GF-D8 (cell line): ENCODE measurements around the gene STK16.
A peak's percentile ranks its signal among the peaks of the same experiment; 100 is the strongest.
"Not testable (repeated sequence)": the region's sequence is repeated elsewhere in the genome, so short reads cannot be mapped to it uniquely, and the experiment has no call there.

Experiments
- DNase-seq: peaks from one replicate; lab custom pipeline; 2025; lab: John Stamatoyannopoulos, UW

Gene STK16, protein sequence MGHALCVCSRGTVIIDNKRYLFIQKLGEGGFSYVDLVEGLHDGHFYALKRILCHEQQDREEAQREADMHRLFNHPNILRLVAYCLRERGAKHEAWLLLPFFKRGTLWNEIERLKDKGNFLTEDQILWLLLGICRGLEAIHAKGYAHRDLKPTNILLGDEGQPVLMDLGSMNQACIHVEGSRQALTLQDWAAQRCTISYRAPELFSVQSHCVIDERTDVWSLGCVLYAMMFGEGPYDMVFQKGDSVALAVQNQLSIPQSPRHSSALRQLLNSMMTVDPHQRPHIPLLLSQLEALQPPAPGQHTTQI

GRCh38 chr2:219245148-219245898 lies at the start of gene STK16, which contains the start of gene GLB1L:
Gene STK16, plus strand, starts transcription at chr2:219245479. Its CDS starts 521 bp downstream, at chr2:219246000.
Gene GLB1L, minus strand, starts transcription at chr2:219245444. Its CDS starts 1,871 bp downstream, at chr2:219243573.
- peak; percentile 30 for DNase-seq

DNA sequence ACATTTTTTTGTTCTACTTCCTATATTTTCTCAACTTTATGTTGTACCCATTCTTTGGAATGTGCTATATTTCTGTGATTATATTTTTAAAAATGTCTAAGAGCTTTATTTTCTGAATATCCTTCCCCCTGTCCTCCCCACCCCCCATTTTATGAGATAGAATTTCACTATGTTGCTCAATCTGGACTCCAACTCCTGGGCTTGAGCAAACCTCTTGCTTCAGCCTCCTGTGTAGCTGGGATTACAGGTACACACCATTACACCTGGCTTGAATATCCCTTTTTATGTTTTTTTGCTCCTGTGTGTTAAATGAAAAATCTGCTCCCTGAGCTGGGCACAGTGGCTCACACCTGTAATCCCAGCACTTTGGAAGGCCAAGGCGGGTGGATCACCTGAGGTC lies 47.9 kb upstream of the STK16 start:
- no peak for DNase-seq

GRCh38 chr2:219198974-219199373 lies 46.3 kb upstream of the STK16 start:
- DNase-seq, result no peak

GRCh38 chr2:219199470-219200211 lies 45.6 kb upstream of the STK16 start:
- DNase-seq, result no peak

DNA sequence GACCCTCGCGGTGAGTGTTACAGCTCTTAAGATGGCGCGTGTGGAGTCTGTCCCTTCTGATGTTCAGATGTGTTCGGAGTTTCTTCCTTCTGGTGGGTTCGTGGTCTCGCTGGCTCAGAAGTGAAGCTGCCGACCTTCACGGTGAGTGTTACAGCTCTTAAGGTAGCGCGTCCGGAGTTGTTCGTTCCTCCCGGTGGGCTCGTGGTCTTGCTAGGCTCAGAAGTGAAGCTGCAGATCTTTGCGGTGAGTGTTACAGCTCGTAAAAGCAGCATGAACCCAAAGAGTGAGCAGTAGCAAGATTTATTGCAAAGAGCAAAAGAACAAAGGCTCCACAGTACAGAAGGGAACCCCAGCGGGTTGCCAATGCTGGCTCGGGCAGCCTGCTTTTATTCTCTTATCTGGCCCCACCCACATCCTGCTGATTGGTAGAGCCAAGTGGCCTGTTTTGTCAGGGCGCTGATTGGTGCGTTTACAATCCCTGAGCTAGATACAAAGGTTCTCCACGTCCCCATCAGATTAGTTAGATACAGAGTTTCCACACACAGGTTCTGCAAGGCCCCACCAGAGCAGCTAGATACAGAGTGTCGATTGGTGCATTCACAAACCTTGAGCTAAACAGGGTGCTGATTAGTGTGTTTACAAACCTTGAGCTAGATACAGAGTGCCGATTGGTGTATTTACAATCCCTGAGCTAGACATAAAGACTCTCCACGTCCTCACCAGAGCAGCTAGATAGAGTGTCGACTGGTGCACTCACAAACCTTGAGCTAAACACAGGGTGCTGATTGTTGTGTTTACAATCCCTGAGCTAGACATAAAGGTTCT lies 44.6 kb upstream of the STK16 start:
- not testable (repeated sequence) for DNase-seq

GRCh38 chr2:219201331-219201730 lies 43.9 kb upstream of the STK16 start:
- DNase-seq, result not testable (repeated sequence)

DNA sequence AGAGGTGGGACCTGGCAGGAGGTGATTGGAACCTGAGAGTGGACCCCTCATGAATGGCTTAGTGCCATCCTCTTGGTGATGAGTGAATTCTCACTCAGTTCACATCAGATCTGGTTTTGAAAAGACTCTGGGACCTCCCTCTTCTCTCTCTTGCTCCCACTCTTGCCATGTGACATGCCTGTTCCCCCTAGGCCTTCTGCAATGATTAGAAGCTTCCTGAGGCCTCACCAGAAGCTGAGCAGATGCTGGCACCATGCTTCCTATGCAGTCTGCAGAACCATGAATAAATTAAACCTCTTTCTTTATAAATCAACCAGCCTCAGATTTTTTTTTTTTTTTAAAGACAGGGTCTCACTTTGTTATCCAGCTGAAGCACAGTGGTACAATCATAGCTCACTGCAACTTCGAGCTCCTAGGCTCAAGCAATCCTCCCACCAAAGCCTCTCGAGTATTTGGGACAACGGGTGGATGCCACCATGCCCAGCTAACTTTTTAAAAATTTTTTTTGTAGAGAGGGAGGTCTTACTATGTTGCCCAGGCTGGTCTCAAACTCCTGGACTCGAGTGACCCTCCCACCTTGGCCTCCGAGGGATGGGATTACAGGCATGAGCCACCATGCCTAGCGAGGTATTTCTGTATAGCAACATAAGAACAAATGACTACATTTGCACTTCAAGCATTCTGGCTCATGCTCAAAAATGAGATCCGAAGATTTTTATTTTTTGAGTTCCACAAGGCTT lies 40.7 kb upstream of the STK16 start:
- no peak for DNase-seq

DNA sequence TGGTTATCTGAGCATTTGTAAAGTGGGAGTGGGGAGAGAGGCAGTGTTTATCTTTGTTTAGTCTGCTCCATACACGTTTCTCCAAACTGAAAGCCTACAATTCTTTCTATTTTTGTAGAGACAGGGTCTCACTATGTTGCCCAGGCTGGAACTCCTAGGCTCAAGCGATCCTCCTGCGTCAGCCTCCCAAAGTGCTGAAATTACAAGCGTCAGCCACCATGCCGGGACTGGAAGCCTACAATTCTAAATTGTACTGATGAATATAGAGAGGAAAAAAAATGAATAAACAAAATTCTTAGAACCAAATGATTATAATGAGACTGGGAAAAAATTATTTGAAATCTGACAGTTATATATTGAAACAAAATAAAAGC lies 40.1 kb upstream of the STK16 start:
- no peak for DNase-seq

DNA sequence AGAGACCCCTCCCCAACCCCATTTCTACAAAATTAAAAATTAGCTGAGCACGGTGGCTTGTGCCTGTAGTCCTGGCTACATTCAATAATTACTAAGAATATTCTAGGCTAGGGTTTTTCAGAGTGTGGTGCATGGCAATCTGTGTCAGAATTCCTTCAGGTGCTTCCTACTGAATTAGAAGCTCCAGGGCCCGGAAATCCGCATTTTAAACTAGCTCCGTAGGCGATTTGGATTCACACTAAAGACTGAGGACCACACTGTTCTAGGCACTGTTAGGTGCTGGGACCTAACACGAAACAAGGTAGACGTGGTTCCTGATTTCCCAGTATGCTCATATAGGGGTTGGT lies 39.3 kb upstream of the STK16 start:
- no peak for DNase-seq

GRCh38 chr2:219206328-219207133 lies 38.7 kb upstream of the STK16 start, which contains the start of gene ZFAND2B:
Gene ZFAND2B, plus strand, starts transcription at chr2:219206782. Its CDS starts 206 bp downstream, at chr2:219206988.
- peak; percentile 79 for DNase-seq

DNA sequence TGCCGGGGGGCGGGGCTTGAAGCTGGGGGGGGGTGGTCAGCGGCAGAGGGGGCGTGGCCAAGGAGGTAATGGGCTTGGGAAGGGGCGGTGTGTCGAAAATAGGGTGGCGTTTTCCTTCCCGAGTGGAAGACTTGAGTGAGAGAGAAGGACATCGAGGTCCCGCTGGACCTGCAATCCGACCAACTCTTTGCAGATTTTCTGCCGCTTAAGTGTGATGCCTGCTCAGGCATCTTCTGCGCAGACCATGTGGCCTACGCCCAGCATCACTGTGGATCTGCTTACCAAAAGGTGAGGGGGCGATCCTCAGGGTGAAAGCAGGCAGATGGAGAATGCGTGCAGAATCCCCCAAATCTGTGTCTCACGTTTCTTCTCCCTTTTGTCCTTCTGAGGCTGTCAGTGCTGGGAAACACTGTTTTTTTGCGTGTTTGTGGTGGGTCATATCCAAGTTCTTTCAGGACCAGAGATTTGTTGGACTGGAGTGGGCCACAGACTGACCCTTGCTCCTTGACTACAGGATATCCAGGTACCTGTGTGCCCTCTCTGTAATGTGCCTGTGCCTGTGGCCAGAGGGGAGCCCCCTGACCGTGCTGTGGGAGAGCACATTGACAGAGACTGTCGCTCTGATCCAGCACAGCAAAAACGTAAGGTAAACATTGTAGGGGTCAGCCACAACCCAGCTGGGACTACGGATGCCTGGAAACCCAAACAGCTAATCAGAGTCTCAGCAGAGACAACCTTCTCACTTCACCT lies 38.0 kb upstream of the STK16 start:
- DNase-seq, result no peak

DNA sequence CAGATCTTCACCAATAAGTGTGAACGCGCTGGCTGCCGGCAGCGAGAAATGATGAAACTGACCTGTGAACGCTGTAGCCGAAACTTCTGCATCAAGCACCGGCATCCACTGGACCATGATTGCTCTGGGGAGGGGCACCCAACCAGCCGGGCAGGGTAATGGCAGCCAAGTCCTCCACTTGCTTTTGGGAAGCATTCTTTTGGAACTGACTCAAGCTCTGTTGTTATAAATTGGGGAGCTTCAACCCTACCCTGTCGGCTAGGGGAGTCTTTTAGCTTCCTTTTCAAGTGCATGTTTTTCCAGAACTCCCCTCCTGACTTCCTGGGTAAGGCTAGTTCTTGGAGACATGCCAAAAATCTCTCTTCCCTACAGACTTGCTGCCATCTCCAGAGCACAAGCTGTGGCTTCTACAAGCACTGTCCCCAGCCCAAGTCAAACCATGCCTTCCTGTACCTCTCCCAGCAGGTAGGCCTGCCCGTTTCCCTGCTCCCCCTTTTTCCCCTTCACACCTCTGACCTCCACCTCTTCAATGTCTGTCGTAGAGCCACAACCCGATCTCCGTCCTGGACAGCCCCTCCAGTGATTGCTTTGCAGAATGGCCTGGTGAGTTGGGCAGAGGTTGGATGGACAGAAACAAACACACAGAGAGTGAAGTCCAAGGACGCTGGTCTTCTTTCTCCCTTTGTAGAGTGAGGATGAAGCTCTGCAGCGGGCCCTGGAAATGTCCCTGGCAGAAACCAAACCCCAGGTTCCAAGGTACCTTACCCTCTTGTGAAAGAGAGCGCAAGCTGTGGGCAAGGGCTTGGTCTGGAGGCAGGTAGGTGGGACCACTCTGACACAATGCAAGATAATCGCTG lies 37.2 kb upstream of the STK16 start:
- DNase-seq, result no peak

DNA sequence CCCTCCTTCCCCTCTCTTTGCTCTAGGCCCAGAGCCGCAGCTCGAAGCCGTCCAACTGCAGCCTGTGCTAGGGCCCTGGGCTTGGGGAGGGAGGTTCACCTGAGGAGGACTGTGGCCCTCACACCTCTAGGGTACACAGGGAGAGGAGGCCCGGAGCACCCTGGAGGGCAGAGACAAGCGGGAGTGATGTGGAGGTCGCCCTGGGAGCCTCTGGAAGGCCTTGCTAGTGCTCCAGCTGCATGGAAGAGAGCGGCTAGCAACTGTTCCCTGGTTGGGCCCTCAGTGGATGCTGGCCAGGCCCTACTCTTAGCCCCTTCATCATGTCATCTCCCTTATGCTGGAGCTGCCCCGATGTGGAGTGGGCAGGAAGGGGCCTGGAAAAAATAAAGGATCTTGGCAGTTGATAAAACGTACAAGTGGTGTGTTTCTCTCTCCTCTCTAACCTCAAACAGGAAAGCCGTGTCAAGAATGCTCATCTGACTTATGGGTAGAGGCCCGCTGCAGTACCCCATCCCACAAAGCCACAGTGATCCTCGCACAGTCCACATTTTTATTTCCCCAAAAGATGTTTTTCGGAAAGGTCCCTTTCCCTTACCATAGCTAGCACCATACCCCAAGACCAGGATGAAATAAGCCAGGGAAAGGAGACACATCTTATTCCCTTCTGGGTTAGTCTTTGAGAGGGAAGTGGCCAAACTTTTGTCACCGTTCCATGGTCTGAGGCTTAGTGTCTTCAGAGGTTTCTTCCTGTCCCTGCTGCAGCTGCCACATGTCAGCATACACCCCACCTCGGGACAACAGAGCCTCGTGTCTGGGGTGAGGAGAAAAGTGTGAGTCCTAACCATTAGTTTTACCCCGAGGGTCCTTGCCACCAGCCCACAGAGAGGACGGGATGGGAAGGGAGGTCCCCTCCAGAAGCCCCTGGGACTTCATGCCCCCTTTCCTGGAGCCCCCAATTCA lies 35.8 kb upstream of the STK16 start:
- DNase-seq, result peak; percentile 60

DNA sequence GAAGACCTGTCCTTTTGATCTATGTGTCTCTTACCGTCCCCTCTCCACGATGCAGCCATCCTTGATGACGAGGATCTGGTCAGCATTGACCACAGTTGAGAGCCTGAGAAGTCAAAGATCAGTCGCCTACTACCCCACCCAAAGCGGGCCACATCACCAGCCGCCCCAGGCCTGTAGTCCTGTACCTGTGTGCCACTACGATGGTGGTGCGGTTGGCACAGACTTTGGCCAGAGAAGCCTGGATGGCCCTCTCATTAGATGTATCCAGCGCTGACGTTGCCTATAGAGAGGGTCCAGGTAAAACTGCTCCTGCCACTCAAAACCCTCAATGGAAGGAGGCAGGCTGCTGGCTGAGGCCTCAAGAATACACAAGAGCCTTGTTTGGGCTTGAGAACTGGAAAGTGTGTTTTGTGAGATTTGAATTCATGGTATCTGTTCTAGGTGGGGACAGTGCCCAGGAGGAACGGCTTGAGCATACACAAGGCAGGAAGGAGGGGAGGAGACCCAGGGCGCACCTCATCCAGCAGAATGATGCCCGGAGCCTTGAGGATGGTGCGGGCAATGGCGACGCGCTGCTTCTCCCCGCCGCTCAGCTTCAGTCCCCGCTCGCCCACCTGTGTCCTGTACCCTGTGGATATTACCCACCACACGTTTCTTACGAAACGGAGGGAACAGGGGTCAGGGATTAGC lies 34.9 kb upstream of the STK16 start:
- DNase-seq, result no peak

- DNase-seq, result no peak
Measured at GRCh38 chr2:219210886-219211362, 34.4 kb upstream of the STK16 start.

- DNase-seq, result no peak
Measured at GRCh38 chr2:219213026-219213415, 32.3 kb upstream of the STK16 start.
